Activated T-helper 1 cell treated with anti-CD3 and anti-CD28 coated beads, Interleukin-12 subunit alpha, Interleukin-12 subunit beta, Interleukin-2, Interleukin-4 antibody, amounts not matched to agents 30 ng/mL and 10 ng/mL and 1 ng/mL, durations not matched to agents 14 hours and 24 hours and 36 hours (primary cell): ENCODE measurements around the gene AFF3. TPM values are rescaled to one million over a fixed set of nuclear protein-coding genes. Genes with fewer than 3 reads are reported as not detected.
"Not testable (repeated sequence)": the region's sequence is repeated elsewhere in the genome, so short reads cannot be mapped to it uniquely, and the experiment has no call there.

Experiments used
- DNase-seq: peaks from one replicate; pipeline ENCODE4 v3.0.0; 2021; ENCODE audit warnings: low spot score
- H3K27ac Mint-ChIP-seq: one replicate; pipeline ENCODE4 v1.8.0; 2021; ENCODE audit warnings: mild to moderate bottlenecking, mixed read lengths
- H3K27me3 Mint-ChIP-seq: one replicate; pipeline ENCODE4 v1.8.0; 2022; ENCODE audit warnings: mild to moderate bottlenecking, moderate library complexity, mixed read lengths; ENCODE audit not compliant: insufficient read depth
- H3K36me3 Mint-ChIP-seq: one replicate; pipeline ENCODE4 v1.8.0; 2021; ENCODE audit warnings: low read depth, mixed read lengths
- H3K4me1 Mint-ChIP-seq: one replicate; pipeline ENCODE4 v1.8.0; 2021; ENCODE audit warnings: low read depth, mixed read lengths
- H3K4me3 Mint-ChIP-seq: one replicate; pipeline ENCODE4 v1.8.0; 2021; ENCODE audit warnings: mild to moderate bottlenecking, moderate library complexity, mixed read lengths
- H3K9me3 Mint-ChIP-seq: one replicate; pipeline ENCODE4 v1.8.0; 2021; ENCODE audit warnings: mixed read lengths
- intact Hi-C: fragments of 100-400 bp; cut with micrococcal nuclease; formaldehyde crosslinking; loops from one replicate; pipeline ENCODE4 v1.15.1; 2024
- total RNA-seq: library from RNA; stranded (reverse); gene quantifications from 2 replicates; pipeline ENCODE4 v1.2.3, GENCODE V29; 2022

Gene AFF3
- total RNA-seq, 1 donor from 2014 or later: 2.4 TPM

DNA sequence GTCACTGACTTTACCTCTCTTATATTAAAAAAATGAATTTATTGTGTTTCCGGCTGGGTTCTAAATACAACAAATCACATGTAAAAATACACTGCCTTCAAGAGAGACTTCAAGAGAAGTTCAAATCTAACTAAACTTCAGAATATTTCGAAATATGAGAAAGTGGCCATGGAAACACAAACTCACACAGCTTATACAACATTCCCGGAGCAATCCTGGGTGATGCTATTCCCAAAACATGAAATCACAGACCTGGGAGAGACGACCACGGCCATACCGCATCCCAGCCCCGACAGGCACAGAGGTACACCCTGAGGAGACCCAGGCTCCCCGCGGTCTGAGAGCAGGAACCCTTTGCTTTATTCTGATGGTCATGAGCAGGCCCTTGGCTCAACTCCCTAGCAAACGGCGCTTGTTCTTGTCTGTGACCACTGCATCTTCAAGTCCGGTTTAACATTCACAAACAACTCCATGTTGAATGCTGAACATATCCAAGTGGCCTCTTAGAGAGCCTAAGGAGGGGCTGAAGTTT is 467.2 kb downstream of the AFF3 start:
- Mint-ChIP-seq H3K27ac (no peak overlapping the region), H3K27me3 (no peaks in the 10 kb centered on the region), H3K36me3 (no peaks in the 10 kb centered on the region), H3K4me1 (no peaks in the 10 kb centered on the region), H3K9me3 (no peaks in the 10 kb centered on the region), H3K4me3 (no peak overlapping the region)
- intact Hi-C loops: no loop called here
- no peak for DNase-seq

GRCh38 chr2:99674090-99674489 is 468.3 kb downstream of the AFF3 start:
- intact Hi-C loops: no loop called here
- Mint-ChIP-seq H3K4me1 (no peaks in the 10 kb centered on the region), H3K27me3 (no peaks in the 10 kb centered on the region), H3K27ac (no peak overlapping the region), H3K9me3 (no peaks in the 10 kb centered on the region), H3K36me3 (no peaks in the 10 kb centered on the region), H3K4me3 (no peak overlapping the region)
- DNase-seq: no peak

DNA sequence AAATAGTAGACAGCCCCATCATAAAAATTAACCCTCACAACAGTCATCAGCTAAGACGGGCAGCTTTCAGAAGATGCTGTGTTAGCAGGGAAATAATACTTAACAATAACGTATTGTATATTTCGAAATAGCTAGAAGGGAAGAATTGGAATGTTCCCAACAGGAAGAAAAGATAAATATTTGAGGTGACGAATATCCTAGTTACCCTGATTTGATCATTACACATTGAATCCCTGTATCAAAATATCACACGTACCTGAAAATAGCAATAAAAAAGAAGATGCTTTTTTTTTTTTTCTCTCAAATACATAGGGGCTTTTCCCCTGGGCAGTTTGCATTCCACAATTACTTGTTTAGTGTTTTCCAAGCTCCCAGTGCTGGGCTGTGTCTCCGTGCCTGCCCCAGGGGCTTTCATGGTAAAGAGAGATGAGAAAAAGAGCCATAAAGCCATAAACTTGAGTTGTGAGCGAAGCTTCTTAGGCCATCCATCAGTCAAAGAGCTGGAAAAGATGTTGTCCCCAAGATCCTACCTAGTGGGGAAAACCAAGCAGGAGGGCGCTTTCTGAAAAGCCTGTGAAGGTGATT is 469.5 kb downstream of the AFF3 start:
- H3K36me3 Mint-ChIP-seq: no peaks in the 10 kb centered on the region
- no peak overlapping the region for H3K4me3 Mint-ChIP-seq
- H3K4me1 Mint-ChIP-seq: no peaks in the 10 kb centered on the region

GRCh38 chr2:99670768-99671734 is 471.3 kb downstream of the AFF3 start:
- no peaks in the 10 kb centered on the region for H3K9me3 Mint-ChIP-seq
- no peak overlapping the region for H3K27ac Mint-ChIP-seq
- no peak for DNase-seq
- intact Hi-C loops: no loop called here
- no peaks in the 10 kb centered on the region for H3K4me1 Mint-ChIP-seq
- no peaks in the 10 kb centered on the region for H3K36me3 Mint-ChIP-seq
- H3K4me3 Mint-ChIP-seq: no peak overlapping the region
- peaks cover 2% of the 10 kb centered on the region for H3K27me3 Mint-ChIP-seq

More for the DNA sequence above, 469.5 kb downstream of the AFF3 start:
- no peak for DNase-seq
- intact Hi-C loops: no loop called here
- Mint-ChIP-seq H3K27me3 (no peaks in the 10 kb centered on the region), H3K27ac (no peak overlapping the region), H3K9me3 (no peaks in the 10 kb centered on the region)

- no peaks in the 10 kb centered on the region for H3K9me3 Mint-ChIP-seq
- intact Hi-C loops: no loop called here
- H3K4me3 Mint-ChIP-seq: no peak overlapping the region
- no peak for DNase-seq
- H3K36me3 Mint-ChIP-seq: no peaks in the 10 kb centered on the region
- H3K27me3 Mint-ChIP-seq: peaks cover 2% of the 10 kb centered on the region
- no peak overlapping the region for H3K27ac Mint-ChIP-seq
- H3K4me1 Mint-ChIP-seq: no peaks in the 10 kb centered on the region
These were observed 476.1 kb downstream of the AFF3 start for GRCh38 chr2:99666256-99666655.

DNA sequence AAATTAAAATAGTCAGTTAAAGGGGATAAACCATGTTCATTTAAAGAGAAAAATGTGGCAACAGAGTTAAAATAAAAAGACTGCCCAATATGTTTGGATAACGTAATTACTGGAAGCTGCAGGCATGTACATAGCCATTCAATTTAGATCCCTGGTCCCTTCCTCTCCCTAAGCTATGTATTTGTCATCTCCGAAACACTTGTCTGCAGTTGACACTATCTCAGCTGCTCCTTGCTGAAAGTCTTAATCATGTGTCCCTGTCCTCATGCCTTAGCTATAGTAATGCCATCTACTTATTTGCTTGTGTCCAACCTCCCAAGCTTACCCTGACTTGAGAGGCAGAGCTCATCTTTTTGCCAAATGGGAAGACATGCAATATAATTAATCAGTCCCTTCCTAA is 478.7 kb downstream of the AFF3 start:
- H3K27ac Mint-ChIP-seq: no peak overlapping the region
- no peaks in the 10 kb centered on the region for H3K9me3 Mint-ChIP-seq
- H3K36me3 Mint-ChIP-seq: no peaks in the 10 kb centered on the region
- H3K27me3 Mint-ChIP-seq: peaks cover 2% of the 10 kb centered on the region
- no peak overlapping the region for H3K4me3 Mint-ChIP-seq
- DNase-seq: no peak
- no peaks in the 10 kb centered on the region for H3K4me1 Mint-ChIP-seq
- intact Hi-C loops: no loop called here

GRCh38 chr2:99662761-99663341 is 479.5 kb downstream of the AFF3 start:
- no peak for DNase-seq
- Mint-ChIP-seq H3K4me1 (no peaks in the 10 kb centered on the region), H3K36me3 (no peaks in the 10 kb centered on the region), H3K27me3 (peaks cover 2% of the 10 kb centered on the region), H3K27ac (no peak overlapping the region), H3K4me3 (no peak overlapping the region), H3K9me3 (no peaks in the 10 kb centered on the region)
- intact Hi-C loops: no loop called here

- intact Hi-C loops, DNase-seq, H3K27me3 Mint-ChIP-seq, H3K4me3 Mint-ChIP-seq, H3K9me3 Mint-ChIP-seq, H3K36me3 Mint-ChIP-seq, H3K4me1 Mint-ChIP-seq, H3K27ac Mint-ChIP-seq: not testable (repeated sequence)
These were observed 480.6 kb downstream of the AFF3 start for GRCh38 chr2:99661761-99662160.

GRCh38 chr2:99660616-99661406 is 481.6 kb downstream of the AFF3 start:
- Mint-ChIP-seq H3K4me1 (no peaks in the 10 kb centered on the region), H3K4me3 (no peak overlapping the region)
- intact Hi-C loops: no loop called here

DNA sequence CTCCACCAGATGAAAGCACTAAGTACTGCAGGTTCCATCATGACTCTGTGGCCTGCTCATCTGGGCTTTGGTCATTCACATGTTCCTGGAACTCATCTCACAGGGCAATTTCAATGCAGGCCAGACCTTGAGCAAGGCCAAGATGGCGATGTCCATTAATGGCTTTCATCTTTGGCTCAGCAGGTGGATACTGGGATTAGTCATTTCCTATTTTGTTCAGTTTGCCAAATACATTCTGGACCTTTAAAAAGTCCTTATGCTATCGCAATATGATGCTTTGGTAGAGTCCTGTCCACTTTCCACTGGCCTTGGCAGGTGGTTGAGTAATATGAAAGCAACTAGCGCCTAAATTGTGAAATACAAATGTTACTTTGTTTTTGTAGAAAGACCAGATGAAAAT is 482.5 kb downstream of the AFF3 start:
- no peak overlapping the region for H3K27ac Mint-ChIP-seq
- no peaks in the 10 kb centered on the region for H3K4me1 Mint-ChIP-seq
- DNase-seq: no peak
- H3K27me3 Mint-ChIP-seq: no peaks in the 10 kb centered on the region
- no peak overlapping the region for H3K4me3 Mint-ChIP-seq
- intact Hi-C loops: no loop called here
- H3K36me3 Mint-ChIP-seq: no peaks in the 10 kb centered on the region
- H3K9me3 Mint-ChIP-seq: no peaks in the 10 kb centered on the region

More at GRCh38 chr2:99660616-99661406, 481.6 kb downstream of the AFF3 start:
- Mint-ChIP-seq H3K27ac (no peak overlapping the region), H3K27me3 (no peaks in the 10 kb centered on the region), H3K36me3 (no peaks in the 10 kb centered on the region), H3K9me3 (no peaks in the 10 kb centered on the region)
- DNase-seq: no peak

DNA sequence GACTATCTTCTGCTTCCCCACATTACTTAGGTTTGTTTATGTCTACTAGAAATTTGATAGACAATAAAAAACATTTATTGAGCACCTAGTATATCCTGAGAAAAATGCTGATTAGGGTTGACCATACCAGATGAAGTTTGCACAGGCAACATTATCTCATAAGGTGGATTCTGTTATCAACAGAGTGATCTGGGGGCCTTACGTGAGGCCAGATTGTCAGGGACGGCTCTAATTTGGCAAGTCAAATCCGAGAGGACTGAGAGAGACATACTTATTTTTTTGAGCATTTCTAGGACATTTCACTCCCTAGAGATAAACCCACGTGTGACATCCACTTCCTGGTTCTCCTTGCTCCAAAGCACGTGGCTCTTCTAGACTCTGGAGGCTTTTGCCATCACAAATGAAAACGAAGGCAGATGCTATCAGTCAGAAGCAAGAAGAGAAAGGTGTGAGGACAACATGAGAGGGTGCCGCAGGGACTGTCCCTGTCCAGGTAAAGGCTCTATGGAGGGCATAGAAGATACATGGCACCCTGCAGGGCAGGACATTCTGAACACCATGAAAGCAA is 484.6 kb downstream of the AFF3 start:
- intact Hi-C loops: no loop called here
- H3K27ac Mint-ChIP-seq: no peak overlapping the region
- no peaks in the 10 kb centered on the region for H3K4me1 Mint-ChIP-seq
- no peak overlapping the region for H3K4me3 Mint-ChIP-seq
- no peaks in the 10 kb centered on the region for H3K36me3 Mint-ChIP-seq
- no peak for DNase-seq
- no peaks in the 10 kb centered on the region for H3K27me3 Mint-ChIP-seq
- H3K9me3 Mint-ChIP-seq: no peaks in the 10 kb centered on the region

DNA sequence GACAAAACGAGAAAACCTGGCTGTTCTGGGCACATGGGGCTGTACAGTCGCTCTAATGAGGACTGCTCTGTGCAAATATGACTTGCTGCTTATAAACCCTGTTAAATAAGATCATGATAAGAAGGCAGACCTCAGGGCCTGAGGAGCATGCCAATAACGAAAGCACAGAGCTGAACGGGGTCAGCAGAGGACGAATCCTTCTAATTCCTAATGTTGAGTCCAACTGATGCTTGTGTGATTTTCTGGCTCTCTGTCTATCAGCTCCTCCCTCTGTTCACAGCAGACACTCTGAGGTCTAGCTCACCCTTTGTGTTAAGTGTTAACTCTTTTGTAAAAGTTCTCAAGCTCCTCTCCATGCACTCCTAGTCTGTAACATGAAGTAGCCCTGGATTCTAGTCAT is 485.4 kb downstream of the AFF3 start:
- no peaks in the 10 kb centered on the region for H3K9me3 Mint-ChIP-seq
- H3K27me3 Mint-ChIP-seq: no peaks in the 10 kb centered on the region
- no peaks in the 10 kb centered on the region for H3K36me3 Mint-ChIP-seq
- H3K27ac Mint-ChIP-seq: no peak overlapping the region
- intact Hi-C loops: no loop called here
- no peaks in the 10 kb centered on the region for H3K4me1 Mint-ChIP-seq
- H3K4me3 Mint-ChIP-seq: no peak overlapping the region
- no peak for DNase-seq
